Stimulated activated CD4-positive, alpha-beta T cell treated with anti-CD3 and anti-CD28 coated beads, Interleukin-12 subunit alpha, Interleukin-12 subunit beta, amount 100 ng/mL, for 48 hours (primary cell): ENCODE data around the gene RRAGC.
"Not testable (repeated sequence)": the region's sequence is repeated elsewhere in the genome, so short reads cannot be mapped to it uniquely, and the experiment has no call there.

ENCODE experiments used
- DNase-seq, 3 donors: peaks; one replicate each; pipeline ENCODE4 v3.0.0-alpha.2; 2020; ENCODE audit warnings: low read depth in 2 of 3, low spot score in 1 of 3

RRAGC gene

DNA sequence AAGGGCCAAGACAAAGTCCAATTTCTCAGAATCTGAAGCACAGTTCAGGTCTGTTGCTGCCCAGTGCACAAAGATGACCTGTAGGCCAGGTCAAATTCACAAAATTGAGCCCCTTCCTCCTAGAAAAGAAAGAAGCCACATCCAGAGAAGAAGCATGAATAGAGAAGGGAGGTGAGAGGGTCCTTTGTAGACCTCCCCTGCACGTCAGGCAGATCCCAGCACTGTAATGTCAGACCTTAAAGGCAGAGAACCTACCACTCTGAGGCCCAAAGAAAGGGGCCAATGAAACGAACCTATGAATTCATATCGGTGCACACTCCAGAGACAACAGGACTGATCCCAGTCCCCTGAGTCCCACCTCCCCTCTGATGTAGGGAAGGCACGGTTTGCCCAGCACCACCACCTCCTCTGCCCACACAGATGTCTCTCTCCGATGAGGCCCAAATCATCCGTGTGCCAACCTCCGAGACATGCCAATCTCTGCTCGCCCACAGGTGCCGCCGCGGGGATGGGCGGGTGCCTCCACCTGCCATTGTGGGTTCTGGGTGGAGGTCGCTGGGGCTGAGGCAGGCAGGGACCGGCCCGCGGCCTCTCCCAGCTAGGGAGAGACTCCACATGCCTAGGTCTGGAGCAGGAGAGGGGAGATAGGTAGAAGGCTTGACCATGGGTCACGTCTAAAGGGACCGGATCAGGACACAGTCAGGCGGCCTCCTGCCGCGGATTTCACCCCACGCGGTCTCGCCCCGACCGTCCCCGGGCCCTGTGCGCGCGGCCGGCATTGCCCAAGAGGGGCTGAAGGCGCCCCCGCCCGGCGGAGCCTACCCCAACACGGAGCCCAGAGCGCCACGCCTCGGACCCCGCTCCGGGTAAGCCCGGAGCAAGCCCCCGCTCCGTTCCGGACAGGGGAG, 42.1 kb downstream of the RRAGC start:
- no peak for DNase-seq

DNA sequence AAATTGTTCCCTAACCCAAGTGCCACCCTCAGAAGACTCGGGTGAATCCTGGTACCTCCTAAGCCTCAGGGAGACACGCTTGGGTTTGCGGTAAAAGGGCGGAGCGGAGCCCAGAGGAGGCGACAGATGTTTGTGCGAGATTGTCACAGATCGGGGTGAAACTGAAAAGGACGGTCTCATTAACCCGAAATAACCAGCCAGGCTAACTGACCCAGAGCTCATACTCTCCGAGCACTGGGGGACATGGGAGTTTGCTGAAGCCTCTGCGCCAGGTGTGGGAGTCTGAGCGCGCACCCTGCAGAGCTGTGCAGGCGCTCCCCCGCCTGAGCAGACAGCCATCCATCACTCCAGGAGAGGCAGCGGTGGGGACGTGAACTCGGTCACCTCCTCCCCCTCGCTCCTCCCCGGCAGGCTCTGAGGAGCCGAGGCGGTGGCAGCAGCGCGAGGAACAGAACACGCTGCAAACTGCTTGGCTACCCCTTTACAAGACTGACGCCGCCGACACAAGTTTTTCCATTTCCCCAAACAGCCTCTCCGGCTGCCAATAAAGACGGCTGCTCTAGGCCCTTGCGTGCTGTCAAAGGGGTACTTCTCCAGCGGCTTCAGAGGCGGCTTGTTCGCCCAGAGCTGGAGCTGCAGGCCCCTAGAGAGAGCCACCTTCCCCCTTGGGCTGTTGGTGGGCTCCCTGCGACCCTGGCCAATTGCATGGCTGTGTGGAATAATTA, 43.5 kb downstream of the RRAGC start:
- DNase-seq: no peak

DNA sequence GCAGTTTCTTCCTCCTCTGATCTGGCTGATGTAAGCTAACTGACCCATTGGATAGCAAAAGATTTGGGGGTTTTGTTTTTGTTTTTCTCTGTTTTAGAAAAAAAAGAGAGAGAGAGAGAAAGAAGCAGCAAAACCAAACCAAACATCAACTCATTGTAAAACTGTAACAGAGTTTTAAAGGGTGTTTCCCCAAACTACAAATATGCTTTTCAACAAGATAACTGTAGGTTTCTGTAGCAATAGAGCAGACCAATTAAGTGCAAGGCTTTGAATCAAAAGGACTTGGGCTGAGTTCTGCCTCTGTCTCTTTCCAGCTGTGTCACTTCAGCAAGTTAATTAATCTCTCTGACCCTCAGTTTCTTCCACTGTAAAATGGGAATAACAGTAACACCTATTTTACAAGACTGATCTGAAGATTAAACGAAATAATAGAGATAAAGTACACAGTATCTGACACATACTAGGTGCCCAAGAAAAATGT, 44.5 kb downstream of the RRAGC start:
- DNase-seq: no peak

DNA sequence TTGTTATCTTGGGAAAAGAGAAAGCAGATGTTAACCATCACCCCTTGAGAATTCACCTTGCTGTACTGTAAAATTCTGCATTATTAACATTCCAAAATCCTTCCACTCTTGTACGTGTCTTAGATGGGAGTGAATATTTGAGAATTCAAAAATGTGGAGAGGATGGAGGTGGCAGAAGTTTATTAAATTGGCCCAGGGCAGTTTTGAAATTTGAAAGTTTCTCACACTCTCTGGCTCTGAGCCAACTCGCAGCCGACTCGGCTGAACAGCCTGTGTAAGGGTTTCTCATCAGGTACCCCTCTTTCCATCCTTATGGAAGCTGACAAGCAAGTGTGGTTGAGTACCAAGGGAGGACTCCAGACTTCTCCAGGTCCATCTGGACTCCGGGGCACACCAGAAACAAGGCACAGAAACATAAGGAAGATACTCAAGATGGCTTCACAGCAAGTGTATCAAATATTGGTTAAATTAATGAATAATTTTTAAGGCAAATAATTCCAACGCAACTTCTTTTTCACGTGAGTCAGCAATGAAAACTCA, 45.1 kb downstream of the RRAGC start:
- no peak for DNase-seq

DNA sequence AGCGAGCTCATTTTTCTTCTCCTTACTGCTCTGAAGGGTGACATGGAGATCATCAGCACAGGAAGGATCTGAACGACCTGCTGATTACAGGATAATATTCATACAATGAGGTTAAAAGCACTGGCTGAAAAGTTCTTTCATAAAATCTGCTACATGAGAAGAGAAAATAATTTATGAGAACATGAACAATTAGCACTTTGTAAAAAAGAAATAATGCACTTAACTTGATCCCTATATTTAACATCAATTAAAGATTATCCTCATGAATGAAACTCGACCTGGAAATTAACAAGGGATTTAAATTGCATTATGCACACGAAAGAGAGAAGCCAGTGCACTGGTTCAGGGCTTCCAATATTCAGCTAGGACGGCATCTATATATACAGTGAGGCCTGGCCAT, 46.6 kb downstream of the RRAGC start:
- no peak for DNase-seq

DNA sequence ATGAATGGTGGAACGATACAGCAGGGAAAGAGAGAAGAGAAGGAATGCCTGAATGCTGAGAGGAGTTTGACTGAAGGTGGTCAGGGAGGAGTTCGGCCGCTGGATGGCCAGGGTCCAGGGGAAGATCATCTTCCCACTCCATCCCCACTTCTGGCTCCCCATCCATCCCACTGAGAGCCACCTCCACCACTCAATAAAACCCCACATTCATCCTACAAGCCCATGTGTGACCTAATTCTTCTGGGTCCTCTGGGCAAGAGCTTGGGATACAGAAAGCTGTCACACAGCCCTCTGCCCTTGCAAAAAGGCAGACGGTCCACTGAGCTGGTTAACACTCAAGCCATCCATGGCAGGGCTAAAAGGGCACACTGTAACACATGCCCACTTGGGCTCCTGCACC, 48.1 kb downstream of the RRAGC start:
- not testable (repeated sequence) for DNase-seq

DNA sequence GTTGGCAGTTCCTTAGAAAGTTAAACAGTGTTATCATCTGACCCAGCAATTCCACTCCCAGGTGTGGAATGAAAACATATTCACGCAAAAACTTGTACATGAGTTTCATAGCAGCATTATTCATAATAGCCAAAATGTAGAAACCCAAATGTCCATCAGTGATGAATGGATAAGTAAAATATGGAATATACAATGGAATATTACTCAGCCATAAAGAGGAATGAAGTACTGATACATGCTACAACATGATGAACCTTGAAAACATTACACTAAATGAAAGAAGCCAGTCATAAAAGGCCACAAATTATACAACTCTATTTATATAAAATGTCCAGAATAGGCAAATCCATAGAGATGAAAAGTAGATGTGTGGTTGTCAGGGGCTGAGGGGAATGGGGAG, 53.5 kb downstream of the RRAGC start:
- DNase-seq: no peak

DNA sequence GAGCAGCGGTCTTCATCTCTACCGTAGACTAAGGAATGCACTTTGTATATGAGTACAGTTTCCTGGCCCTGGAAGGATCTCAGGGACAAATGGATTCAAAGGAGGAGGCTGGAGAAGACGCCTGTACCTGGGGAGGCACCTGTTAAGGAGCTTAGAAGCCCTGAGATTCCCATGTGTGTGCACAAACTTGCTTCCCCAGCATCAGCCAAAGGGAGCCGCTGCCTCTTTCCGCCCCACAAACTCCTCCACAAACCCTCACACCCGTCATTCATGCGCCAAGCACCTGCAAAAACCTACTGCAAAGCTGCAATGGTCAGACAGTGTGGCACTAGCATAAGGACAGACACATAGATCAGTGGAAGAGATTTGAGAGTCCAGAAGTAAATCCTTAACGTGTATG, 54.5 kb downstream of the RRAGC start:
- no peak for DNase-seq

DNA sequence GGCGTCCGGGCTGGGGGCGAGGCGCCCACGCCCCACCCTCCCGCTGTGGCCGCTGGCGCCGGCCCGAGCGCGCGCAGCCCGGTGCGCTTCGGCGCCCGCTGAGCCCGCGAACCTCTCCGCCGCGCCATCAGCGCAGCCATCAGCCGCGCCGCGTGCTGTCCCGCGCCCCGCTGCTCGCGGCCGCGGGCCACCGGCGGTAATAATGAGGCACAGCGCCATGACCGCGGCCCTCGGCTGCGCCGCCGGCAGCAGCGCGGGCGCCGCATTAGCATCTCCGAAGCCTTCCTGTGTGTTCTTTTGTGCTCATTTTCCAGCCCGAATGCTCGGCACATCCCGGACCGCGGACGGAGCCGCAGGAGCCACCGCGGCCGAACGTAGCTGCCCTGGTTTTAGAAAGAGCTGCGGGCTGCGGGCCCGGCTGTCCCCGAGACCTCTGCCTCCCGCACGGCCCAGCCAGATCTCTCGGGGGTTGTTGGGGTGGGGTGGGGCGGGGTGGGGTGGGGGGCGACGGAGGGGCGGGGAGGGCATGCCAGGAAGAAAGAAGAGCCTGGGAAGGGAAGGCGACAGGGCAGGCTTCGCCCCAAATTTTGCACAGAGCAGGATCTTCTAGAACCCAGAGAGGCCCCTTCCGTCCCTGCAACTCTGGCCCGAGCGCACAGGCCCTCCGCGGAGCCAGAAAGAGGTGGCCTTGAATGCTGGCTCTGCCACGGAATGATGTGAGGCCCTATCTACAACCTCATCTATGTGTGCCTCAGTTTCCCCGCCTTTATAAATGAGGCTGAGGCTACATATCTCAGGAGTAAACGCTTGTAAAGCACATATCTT, 55.3 kb downstream of the RRAGC start:
- DNase-seq: no peak

DNA sequence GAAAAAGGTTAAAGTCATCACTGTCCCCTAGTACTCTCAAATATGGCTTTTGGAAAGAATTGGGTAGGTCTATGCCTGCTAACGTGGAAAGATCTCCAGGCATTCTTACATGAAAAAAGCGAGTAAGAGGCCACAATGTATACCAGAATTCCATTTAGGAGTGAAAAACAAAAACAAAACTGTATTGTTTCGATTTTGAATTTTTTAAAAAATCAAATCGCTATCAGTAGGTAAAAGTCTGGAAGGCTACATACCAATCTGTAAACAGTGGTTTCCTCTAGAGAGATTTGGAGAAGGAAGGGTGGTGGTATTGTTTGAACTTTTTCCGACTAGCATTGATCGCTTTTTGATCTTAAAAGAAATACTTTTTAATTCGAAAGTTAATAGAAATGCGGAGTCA, 55.9 kb downstream of the RRAGC start:
- no peak for DNase-seq

DNA sequence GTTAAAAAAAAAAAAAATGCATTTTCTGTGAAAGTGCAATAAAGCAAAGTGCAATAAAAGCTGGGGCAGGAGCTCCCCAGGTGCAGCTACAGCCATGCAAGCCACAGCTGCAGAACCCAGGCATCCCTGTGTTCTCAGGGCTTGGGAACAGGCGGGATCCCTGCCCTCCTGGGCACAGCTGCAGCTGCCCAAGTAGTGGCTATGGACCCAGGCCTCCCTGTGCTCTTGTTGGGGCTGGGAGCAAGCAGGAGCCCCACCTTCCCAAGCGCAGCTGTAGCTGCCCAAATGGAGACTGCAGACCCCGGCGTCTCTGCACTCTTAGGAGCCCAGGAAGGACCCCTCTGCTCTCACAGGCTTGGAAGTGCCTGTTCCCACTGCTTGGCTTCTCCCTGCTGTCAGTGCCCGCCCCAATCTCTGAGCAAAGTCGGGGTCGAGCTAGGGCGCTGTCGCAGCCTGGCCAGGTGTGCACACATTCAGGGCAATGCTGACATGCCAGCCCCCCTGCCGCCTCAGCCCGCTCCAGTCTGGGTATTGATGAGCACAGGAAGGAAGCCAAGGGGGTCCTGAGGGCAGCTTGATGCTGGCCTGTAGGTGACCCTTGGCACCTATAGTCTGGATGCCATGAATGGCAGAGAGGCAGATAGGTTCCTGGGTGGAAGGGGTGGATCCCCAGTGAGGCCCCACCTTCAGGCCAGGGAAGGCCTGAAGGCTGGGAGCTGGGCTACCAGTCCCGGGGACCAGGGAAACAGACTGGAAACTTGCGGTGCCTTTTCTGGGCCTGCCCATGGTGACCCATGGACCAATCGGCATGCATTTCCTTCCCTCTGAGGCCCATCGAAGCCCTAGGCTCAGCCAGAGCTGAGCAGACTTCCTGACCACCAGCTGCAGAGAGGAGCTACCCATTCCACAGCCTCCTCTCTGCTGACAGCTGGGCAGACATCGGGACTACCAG, 58.6 kb downstream of the RRAGC start:
- no peak for DNase-seq

DNA sequence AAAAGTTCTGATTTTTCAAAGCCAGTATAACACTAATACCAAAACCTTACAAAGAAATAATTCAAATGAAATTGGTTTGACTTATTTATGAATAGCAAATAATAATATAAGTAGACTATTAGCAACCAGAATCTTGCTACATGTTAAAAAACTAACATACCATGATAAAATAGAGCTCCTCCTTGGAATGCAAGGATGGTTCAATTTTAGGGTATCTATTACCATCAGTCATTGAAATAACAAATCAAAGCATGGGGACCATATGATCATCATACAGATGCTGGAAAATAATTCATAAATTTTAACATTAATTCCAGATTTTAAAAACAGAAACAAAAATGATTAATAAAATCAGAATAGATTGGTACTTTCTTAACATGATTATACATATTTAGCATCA, 66.3 kb downstream of the RRAGC start:
- DNase-seq: no peak

DNA sequence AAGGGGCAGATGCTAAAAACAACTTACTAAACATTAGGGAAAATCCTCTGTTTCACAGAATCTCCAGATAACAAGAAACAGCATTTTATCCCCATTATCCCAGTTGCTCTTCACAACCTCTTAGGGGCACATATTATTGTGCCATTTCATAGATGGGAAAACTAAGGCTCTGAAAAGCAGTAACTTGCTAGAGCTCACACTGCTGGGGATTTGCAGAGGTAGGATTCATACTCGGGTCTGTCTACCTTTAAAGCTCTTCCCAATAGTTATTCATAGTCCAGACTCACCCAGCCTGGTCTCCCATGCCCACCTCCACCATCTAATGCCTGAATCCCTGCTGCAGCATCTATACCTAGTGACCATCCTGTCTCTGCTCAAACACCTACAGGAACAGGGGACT, 67.7 kb downstream of the RRAGC start:
- no peak for DNase-seq

DNA sequence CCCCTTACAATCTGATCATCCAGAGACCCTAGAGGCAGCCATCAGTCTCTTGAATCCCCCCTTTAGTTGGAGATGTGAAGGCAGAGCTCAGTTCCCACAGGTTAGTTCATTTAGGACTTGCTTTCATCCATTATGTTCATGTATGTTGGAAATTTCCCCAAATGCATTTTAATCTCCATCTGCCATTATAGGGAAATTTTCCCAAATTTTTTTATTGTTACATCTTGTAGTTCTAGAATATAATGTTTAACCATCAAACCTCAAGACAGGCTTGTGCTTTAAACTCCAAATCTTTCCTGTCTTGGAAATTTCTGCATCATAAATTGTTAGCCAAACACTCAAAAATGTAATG, 68.4 kb downstream of the RRAGC start:
- DNase-seq: no peak

DNA sequence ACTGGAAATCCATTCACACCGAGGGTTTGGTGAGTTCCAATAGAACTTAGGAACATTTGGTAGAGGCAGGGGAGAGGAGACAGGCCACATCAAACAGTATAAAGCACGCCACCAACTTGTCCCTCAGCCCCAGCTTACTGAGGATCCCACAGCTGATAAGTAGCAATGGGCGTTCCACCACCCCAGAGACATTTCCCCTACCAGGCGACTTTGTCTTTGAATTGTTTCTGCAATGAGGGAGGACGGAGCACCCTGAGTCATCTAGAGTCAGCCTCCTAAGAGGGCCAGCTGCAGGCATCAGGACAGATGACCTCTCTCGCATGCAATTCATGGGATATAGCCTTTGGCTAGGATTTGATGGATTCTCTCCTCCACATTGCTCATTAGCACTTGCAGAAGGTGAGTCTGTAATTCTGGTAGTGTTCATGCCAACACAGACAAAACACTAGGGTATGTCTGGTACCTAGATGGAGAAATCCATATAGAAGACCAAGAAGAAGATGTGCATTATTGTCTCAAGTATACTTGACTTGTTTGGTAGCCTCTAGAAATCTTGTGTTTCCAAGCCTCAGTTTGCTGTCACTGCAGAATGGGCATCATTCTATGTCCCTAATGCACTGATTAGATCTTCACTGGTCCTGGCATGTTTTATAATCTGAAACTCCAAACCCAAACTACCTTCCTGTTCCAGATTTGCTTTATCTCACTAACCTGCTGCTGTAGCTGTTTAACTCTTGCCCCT, 69.0 kb downstream of the RRAGC start:
- no peak for DNase-seq

DNA sequence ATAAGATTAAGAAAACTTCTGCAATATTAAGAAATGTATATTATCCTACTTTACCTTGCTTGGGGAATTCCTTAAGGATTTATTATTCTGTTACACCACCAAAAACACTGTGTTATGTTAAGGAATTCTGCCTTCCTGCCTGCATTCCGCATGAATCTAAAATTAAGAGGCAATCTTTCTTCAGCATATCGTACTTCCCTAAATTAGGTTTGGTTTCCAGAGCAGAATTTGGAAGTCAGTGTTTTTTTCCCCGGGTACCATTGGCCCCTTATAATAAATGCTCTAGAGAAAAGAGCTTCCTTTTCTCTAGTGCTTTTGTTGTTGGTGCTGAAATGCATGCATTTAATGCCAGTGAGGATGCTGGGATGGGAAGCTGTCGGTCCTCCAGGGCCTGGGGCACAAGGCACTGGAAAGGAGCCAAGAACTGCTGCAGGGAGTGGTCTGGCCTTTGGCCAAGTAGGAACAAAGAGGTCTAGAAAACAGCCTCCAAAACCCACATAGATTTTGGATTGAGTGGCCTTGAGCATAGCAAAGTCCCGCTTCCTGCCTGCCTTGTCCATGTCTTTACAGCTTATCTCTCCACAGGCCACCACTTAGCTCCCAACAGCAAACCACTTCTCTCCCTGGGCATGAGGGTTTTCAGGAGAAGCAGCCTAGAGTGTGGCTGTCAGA, 69.9 kb downstream of the RRAGC start:
- no peak for DNase-seq

DNA sequence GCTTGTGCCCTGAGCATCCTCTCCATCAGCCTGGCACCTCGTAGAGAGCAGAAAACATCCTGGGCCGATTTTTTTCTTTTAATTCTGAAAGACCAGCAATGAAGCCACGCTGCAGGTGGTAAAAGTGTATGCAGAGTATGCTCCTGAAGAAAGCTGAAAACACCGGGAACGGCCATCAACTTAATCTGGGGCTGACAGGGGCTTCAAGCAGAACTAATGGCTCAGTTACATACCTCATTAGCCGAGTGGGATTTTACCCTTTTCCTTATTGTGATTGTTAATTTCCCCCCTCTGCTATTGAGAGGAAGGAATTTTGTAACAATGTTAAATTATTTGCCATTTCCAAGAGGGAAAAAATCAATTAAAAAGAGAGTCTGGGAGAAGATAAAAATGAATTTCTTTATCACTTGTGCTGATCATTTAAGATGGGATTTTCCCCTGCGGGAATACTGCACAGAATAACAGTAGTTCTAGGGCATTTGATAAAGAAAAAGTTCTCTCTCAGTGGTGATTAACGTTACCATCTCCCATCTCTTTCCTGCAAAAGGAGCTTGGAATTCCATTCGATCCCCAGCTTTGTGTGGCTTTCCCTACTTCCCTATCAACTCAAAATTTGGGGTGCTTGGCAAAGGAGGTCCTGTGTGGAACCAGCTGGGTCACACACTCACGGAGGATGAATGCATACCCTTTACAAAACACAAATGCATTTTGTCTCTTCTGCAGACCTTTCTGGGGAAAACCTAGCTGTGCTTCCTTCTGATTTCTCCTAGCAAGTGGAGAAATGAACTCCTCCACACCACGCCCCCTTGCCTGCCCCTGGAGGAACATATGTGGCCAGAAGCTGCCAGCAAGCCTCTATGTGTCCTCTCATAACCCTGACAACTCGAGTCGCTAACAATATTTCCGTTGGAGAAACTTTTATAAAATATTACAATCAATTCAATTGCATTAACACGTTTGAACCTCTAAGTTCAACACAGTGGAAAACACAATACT, 70.9 kb downstream of the RRAGC start:
- DNase-seq: no peak
